AG09319 (cell line): ENCODE measurements around the gene PLCG1.
"Not testable (repeated sequence)": the region's sequence is repeated elsewhere in the genome, so short reads cannot be mapped to it uniquely, and the experiment has no call there.

ENCODE experiments used
- DNase-seq: peaks from one replicate; pipeline ENCODE4 v3.0.0-alpha.2; 2010; ENCODE audit warnings: low read depth; ENCODE audit errors: extremely low read depth
- TF ChIP-seq, protein P1 (sequence below): IDR thresholded peaks from 2 replicates; pipeline ENCODE4 v1.5.1; 2011; ENCODE audit warnings: low read depth, mild to moderate bottlenecking, inconsistent platforms, low read length, moderate library complexity

Gene PLCG1

GRCh38 chr20:41125530-41126457, 11.5 kb upstream of the PLCG1 start:
- TF ChIP-seq, protein P1, sequence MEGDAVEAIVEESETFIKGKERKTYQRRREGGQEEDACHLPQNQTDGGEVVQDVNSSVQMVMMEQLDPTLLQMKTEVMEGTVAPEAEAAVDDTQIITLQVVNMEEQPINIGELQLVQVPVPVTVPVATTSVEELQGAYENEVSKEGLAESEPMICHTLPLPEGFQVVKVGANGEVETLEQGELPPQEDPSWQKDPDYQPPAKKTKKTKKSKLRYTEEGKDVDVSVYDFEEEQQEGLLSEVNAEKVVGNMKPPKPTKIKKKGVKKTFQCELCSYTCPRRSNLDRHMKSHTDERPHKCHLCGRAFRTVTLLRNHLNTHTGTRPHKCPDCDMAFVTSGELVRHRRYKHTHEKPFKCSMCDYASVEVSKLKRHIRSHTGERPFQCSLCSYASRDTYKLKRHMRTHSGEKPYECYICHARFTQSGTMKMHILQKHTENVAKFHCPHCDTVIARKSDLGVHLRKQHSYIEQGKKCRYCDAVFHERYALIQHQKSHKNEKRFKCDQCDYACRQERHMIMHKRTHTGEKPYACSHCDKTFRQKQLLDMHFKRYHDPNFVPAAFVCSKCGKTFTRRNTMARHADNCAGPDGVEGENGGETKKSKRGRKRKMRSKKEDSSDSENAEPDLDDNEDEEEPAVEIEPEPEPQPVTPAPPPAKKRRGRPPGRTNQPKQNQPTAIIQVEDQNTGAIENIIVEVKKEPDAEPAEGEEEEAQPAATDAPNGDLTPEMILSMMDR, result no peak

DNA sequence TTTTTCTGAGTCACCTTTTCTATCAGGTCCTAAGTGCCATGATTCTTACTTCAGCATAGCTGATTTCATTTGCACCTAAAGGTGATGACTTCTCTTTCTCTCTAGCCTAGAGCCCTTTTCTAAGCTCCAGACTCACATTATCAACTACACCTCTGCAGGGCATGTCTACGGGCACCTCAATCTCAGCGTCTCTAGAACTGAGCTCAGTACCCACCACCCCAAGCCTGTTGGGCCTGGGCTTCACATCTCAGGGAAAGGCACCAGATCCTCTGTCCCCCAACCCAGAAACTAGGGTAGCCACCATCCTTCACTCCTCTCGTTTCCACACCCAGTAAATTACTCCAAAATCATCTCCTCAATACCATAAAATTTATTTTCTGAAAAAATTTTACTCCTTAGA, 10.6 kb upstream of the PLCG1 start:
- TF ChIP-seq, protein P1, result no peak
- no peak for DNase-seq

More at GRCh38 chr20:41125530-41126457, 11.5 kb upstream of the PLCG1 start:
- no peak for DNase-seq

DNA sequence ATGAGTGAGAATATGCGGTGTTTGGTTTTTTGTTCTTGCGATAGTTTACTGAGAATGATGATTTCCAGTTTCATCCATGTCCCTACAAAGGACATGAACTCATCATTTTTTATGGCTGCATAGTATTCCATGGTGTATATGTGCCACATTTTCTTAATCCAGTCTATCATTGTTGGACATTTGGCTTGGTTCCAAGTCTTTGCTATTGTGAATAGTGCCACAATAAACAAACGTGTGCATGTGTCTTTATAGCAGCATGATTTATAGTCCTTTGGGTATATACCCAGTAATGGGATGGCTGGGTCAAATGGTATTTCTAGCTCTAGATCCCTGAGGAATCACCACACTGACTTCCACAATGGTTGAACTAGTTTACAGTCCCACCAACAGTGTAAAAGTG, 9.0 kb upstream of the PLCG1 start:
- DNase-seq, result not testable (repeated sequence)

DNA sequence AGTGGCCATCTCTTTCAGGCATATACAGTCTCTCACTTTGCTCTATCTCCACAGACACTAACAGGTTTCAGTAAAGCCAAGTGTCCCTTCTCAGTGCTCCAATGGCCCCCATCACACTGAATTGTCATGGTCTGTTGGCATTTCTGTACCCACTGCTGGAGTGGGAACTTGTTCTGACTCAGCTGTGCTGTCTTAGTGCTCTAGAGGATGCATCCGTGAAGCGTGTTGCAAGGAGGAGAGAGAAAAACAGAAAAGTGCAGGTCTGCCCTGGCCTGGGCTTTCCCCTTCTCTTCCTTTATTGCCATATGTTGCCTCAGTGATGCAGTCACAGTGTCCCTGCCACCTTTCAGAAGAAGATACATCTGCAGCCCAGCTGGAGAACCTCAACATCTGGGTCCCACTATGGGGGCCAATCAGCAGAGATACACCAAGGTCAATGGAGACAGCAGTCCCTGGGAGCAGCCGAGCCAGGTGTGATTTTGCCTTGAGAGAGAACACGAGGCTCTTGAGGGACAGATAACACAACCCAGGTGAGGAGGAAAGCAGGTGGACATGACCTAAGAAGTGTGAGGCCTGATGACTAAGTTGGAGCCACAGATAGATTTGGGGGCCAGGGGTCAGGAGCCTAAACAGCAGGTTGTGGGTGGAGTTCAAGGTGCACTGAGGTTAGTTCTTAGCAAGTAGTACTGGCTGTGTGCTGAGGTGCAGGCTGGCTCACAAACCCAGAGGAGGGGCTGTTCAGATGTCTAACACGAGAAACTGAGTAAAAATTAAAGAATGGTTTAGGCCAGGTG, 5.6 kb upstream of the PLCG1 start:
- TF ChIP-seq, protein P1, result no peak
- no peak for DNase-seq

GRCh38 chr20:41132388-41132775, 5.0 kb upstream of the PLCG1 start:
- not testable (repeated sequence) for DNase-seq

GRCh38 chr20:41133709-41134361, 3.5 kb upstream of the PLCG1 start:
- no peak for DNase-seq
- TF ChIP-seq, protein P1, result no peak

- DNase-seq, result no peak
Observed at GRCh38 chr20:41134362-41135186, 2.8 kb upstream of the PLCG1 start.

More at GRCh38 chr20:41134362-41135186, 2.8 kb upstream of the PLCG1 start:
- TF ChIP-seq, protein P1, result no peak
